GM12873 (cell line): Measurements from ENCODE around the gene ZBTB7C.

ENCODE experiments used
- CTCF ChIP-seq: IDR thresholded peaks from 2 replicates; pipeline ENCODE4 v1.5.1; 2012; ENCODE audit warnings: low read depth, mild to moderate bottlenecking, moderate library complexity, low read length, control low read depth; ENCODE audit not compliant: insufficient read depth; ENCODE audit errors: missing control alignments

ZBTB7C gene

GRCh38 chr18:48270929-48271328 is 138.3 kb downstream of the ZBTB7C start:
- no peak for TF ChIP-seq CTCF

GRCh38 chr18:48265328-48265727 is 143.9 kb downstream of the ZBTB7C start:
- TF ChIP-seq CTCF, result no peak

- no peak for TF ChIP-seq CTCF
Observed at GRCh38 chr18:48263914-48264902, 145.0 kb downstream of the ZBTB7C start.

- no peak for TF ChIP-seq CTCF
Observed at GRCh38 chr18:48263192-48263853, 145.9 kb downstream of the ZBTB7C start.

- TF ChIP-seq CTCF, result no peak
Observed at GRCh38 chr18:48260237-48260636, 148.9 kb downstream of the ZBTB7C start.

GRCh38 chr18:48256848-48257247 is 152.3 kb downstream of the ZBTB7C start:
- no peak for TF ChIP-seq CTCF

GRCh38 chr18:48254077-48254602 is 155.0 kb downstream of the ZBTB7C start:
- TF ChIP-seq CTCF, result no peak
